ENCODE results near the gene GPR142.

DNA sequence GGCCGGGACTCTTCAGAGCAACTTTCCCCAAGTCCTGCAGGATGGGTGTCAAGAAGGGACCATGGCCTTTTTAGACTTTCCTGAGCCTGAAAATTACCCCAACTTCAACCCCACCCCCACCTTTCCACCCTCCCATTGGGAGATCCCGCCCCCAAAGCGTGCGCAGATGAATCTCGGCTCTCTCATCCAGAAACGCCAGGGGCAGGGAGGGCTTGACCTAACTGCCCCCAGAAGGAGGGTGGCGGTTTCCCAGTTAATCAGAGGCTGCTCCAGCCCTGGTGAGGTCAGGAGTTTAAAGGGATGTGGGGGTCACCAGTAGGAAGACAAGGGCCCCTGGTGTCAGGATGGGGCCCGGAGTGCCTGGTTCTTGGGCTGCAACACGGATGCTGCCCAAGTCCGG lies 40.8 kb upstream of the GPR142 start:
- TF ChIP-seq, protein P1, sequence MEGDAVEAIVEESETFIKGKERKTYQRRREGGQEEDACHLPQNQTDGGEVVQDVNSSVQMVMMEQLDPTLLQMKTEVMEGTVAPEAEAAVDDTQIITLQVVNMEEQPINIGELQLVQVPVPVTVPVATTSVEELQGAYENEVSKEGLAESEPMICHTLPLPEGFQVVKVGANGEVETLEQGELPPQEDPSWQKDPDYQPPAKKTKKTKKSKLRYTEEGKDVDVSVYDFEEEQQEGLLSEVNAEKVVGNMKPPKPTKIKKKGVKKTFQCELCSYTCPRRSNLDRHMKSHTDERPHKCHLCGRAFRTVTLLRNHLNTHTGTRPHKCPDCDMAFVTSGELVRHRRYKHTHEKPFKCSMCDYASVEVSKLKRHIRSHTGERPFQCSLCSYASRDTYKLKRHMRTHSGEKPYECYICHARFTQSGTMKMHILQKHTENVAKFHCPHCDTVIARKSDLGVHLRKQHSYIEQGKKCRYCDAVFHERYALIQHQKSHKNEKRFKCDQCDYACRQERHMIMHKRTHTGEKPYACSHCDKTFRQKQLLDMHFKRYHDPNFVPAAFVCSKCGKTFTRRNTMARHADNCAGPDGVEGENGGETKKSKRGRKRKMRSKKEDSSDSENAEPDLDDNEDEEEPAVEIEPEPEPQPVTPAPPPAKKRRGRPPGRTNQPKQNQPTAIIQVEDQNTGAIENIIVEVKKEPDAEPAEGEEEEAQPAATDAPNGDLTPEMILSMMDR (IDR thresholded peaks at IDR 0.05; ENCODE audit: low read depth, low read length, missing input control) = no peak
- no peak for TF ChIP-seq GABPA (IDR thresholded peaks at IDR 0.05 in 1 of 2, conservative IDR thresholded peaks at IDR 0.05 in 1 of 2)

Measured in liver (tissue), 3 donors.